HG02870 (cell line): ENCODE results near the gene P2RY2.
"Not testable (repeated sequence)": the region's sequence is repeated elsewhere in the genome, so short reads cannot be mapped to it uniquely, and the experiment has no call there.

Experiments
- ATAC-seq: cut with Tn5 transposase; IDR thresholded peaks from one replicate; pipeline ENCODE4 v1.9.1; 2021; ENCODE audit warnings: mild to moderate bottlenecking, moderate library complexity; ENCODE audit not compliant: unreplicated experiment

The P2RY2 gene

GRCh38 chr11:73265278-73265810 lies 47.3 kb downstream of the P2RY2 start:
- ATAC-seq = no peak

- ATAC-seq = no peak
Observed at GRCh38 chr11:73265853-73266645, 48.0 kb downstream of the P2RY2 start.

- no peak for ATAC-seq
Observed at GRCh38 chr11:73266646-73267020, 48.6 kb downstream of the P2RY2 start.

GRCh38 chr11:73267122-73267846 lies 49.2 kb downstream of the P2RY2 start:
- ATAC-seq = no peak

GRCh38 chr11:73267906-73268540 lies 49.9 kb downstream of the P2RY2 start:
- no peak for ATAC-seq

- ATAC-seq = no peak
Observed at GRCh38 chr11:73268671-73269271, 50.7 kb downstream of the P2RY2 start.

- no peak for ATAC-seq
Observed at GRCh38 chr11:73269459-73270015, 51.5 kb downstream of the P2RY2 start.

- ATAC-seq = no peak
Observed at GRCh38 chr11:73270016-73270854, 52.2 kb downstream of the P2RY2 start.

- no peak for ATAC-seq
Observed at GRCh38 chr11:73270855-73271477, 52.9 kb downstream of the P2RY2 start.

GRCh38 chr11:73271478-73271865 lies 53.4 kb downstream of the P2RY2 start:
- not testable (repeated sequence) for ATAC-seq

- ATAC-seq = no peak
Observed at GRCh38 chr11:73271936-73272679, 54.0 kb downstream of the P2RY2 start, which contains the start of gene P2RY6. P2RY6 (plus strand) TSS chr11:73272338; CDS start chr11:73296519, 24,181 bp downstream.

GRCh38 chr11:73272680-73273038 lies 54.6 kb downstream of the P2RY2 start:
- no peak for ATAC-seq

GRCh38 chr11:73273222-73273895 lies 55.3 kb downstream of the P2RY2 start:
- ATAC-seq = no peak

- not testable (repeated sequence) for ATAC-seq
Observed at GRCh38 chr11:73274191-73274590, 56.1 kb downstream of the P2RY2 start.

GRCh38 chr11:73274722-73275380 lies 56.8 kb downstream of the P2RY2 start:
- no peak for ATAC-seq

- no peak for ATAC-seq
Observed at GRCh38 chr11:73275381-73275750, 57.3 kb downstream of the P2RY2 start.

- ATAC-seq = no peak
Observed at GRCh38 chr11:73277467-73277866, 59.4 kb downstream of the P2RY2 start.

GRCh38 chr11:73280626-73281025 lies 62.5 kb downstream of the P2RY2 start:
- no peak for ATAC-seq
